ENCODE results near the gene IKZF3.
"Not testable (repeated sequence)": the region's sequence is repeated elsewhere in the genome, so short reads cannot be mapped to it uniquely, and the experiment has no call there.

The IKZF3 gene

DNA sequence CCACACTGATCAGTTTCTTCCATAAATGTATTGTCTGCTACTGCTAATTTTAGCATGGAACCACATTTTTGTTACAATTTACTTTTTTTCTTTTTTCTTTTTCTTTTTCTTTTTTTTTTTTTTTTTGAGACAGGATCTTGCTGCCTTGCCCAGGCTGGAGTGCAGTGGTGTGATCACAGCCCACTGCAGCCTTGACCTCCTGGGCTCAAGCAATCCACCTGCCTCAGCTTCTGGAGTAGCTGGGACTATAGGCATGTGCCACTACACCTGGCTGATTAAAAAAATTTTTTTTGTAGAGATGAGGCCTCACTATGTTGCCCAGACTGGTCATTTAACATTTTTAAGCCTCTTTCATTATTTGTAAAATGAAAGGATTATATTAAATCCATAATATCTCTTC lies 23.0 kb upstream of the IKZF3 start:
- H3K4me3 ChIP-seq (IDR thresholded peaks at IDR 0.05; ENCODE audit: insufficient read depth, low read depth, low read length) = no peak overlapping the region
- H3K27ac ChIP-seq = no peak overlapping the region
- no peaks in the 10 kb centered on the region for H3K27me3 ChIP-seq (ENCODE audit: insufficient read depth, low read depth)
- no peaks in the 10 kb centered on the region for H3K4me1 ChIP-seq (ENCODE audit: low read depth, poor library complexity, severe bottlenecking)
- TF ChIP-seq, protein P1, sequence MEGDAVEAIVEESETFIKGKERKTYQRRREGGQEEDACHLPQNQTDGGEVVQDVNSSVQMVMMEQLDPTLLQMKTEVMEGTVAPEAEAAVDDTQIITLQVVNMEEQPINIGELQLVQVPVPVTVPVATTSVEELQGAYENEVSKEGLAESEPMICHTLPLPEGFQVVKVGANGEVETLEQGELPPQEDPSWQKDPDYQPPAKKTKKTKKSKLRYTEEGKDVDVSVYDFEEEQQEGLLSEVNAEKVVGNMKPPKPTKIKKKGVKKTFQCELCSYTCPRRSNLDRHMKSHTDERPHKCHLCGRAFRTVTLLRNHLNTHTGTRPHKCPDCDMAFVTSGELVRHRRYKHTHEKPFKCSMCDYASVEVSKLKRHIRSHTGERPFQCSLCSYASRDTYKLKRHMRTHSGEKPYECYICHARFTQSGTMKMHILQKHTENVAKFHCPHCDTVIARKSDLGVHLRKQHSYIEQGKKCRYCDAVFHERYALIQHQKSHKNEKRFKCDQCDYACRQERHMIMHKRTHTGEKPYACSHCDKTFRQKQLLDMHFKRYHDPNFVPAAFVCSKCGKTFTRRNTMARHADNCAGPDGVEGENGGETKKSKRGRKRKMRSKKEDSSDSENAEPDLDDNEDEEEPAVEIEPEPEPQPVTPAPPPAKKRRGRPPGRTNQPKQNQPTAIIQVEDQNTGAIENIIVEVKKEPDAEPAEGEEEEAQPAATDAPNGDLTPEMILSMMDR (conservative IDR thresholded peaks at IDR 0.05; ENCODE audit: low read depth, low read length) = no peak
- H3K9ac ChIP-seq = no peak overlapping the region
- H4K20me1 ChIP-seq (ENCODE audit: insufficient read depth) = no peaks in the 10 kb centered on the region
- H2AFZ ChIP-seq (ENCODE audit: low read depth) = no peak overlapping the region
- no peak overlapping the region for H3K4me2 ChIP-seq
- no peaks in the 10 kb centered on the region for H3K79me2 ChIP-seq (ENCODE audit: insufficient read depth, low read depth)
- no peaks in the 10 kb centered on the region for H3K36me3 ChIP-seq (ENCODE audit: insufficient read depth)

DNA sequence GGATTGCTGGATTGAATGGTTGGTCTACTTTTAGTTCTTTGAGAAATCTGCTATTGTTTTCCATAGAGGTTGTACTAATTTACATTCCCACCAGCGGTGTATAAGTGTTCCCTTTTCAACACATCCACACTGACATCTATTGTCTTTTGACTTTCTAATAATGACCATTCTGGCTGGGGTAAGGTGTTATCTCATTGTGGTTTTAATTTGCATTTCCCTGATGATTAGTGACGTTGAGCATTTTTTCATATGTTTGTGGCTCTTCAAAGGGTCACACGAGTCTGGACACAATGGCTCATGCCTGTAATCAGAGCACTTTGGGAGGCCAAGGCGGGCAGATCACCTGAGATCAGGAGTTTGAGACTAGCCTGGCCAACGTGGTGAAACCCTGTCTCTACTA lies 22.0 kb upstream of the IKZF3 start:
- not testable (repeated sequence) for H4K20me1 ChIP-seq (ENCODE audit: insufficient read depth); H3K4me1 ChIP-seq (ENCODE audit: low read depth, poor library complexity, severe bottlenecking); H3K79me2 ChIP-seq (ENCODE audit: insufficient read depth, low read depth); H3K27ac ChIP-seq; H3K9ac ChIP-seq; H3K4me3 ChIP-seq (IDR thresholded peaks at IDR 0.05; ENCODE audit: insufficient read depth, low read depth, low read length); H2AFZ ChIP-seq (ENCODE audit: low read depth); H3K36me3 ChIP-seq (ENCODE audit: insufficient read depth); H3K4me2 ChIP-seq; H3K27me3 ChIP-seq (ENCODE audit: insufficient read depth, low read depth)

DNA sequence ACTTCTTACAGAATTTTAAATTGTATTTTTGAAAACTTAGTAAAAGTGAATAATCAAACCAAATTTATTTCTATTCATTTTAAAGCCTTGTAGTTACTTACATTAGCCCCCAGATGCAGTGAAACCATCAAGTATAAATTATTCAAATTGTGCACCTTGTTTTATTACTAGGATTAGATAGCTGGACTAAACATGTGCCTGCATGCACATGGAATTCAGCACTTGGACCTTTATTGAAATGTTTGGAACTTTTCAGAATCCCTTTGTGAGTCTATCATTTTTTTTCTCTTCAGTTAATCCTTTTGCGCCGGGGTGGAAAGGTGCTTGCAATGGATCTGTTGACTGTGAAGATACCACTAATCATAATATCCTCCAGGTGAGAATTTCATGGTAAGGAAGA lies 8.6 kb upstream of the IKZF3 start:
- H3K79me2 ChIP-seq (ENCODE audit: insufficient read depth, low read depth) = no peaks in the 10 kb centered on the region
- no peak overlapping the region for H2AFZ ChIP-seq (ENCODE audit: low read depth)
- H3K4me1 ChIP-seq (ENCODE audit: low read depth, poor library complexity, severe bottlenecking) = peaks cover 22% of the 10 kb centered on the region
- TF ChIP-seq, protein P1 (conservative IDR thresholded peaks at IDR 0.05; ENCODE audit: low read depth, low read length) = no peak
- H3K27me3 ChIP-seq (ENCODE audit: insufficient read depth, low read depth) = no peaks in the 10 kb centered on the region
- H3K4me3 ChIP-seq (IDR thresholded peaks at IDR 0.05; ENCODE audit: insufficient read depth, low read depth, low read length) = no peak overlapping the region
- H3K36me3 ChIP-seq (ENCODE audit: insufficient read depth) = no peaks in the 10 kb centered on the region
- H3K27ac ChIP-seq = no peak overlapping the region
- H3K4me2 ChIP-seq = no peak overlapping the region
- no peak overlapping the region for H3K9ac ChIP-seq
- no peaks in the 10 kb centered on the region for H4K20me1 ChIP-seq (ENCODE audit: insufficient read depth)

DNA sequence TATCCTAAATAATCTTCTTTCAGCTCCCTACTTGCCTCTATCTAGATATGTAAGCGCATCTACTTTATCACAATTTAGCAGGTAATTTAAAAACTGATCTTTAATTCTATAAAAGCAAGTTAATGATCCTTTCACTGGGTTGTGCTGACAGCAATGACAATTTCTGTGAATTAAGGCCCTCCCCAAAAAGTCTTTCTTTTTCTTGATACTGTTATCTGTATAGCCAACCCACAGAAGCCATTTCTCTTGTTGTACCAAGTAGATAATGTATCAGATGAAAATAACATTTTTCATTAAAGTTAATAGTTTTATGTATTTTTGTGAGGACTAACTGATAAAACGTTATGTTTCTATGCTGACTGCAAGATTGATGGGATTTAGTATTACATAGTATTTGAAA lies 7.7 kb upstream of the IKZF3 start:
- no peak overlapping the region for H3K27ac ChIP-seq
- H2AFZ ChIP-seq (ENCODE audit: low read depth) = no peak overlapping the region
- H3K4me2 ChIP-seq = no peak overlapping the region

DNA sequence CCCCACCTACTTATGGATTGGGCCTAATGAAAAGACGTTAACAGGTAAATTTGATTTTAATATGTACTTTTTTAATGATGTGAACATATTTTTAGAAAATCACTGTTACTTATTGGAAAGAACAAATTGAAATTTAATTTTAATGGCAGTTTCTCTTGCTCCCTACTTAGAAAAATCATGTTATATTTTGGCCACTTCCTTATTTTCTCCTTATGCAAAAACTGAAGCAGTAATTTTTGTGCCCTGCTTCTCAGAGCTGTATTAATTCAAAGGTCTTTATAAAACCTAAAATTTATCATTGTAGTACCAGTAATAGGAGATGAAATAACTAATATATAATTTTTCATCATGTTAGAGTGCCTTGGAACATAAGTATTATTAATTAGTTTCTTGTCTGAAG lies 6.7 kb upstream of the IKZF3 start:
- H3K27ac ChIP-seq = 0 out of 2 replicates have a peak overlapping the region, but pooled peaks have one; percentile 1
- no peak overlapping the region for H3K4me2 ChIP-seq

More for the DNA sequence above, 7.7 kb upstream of the IKZF3 start:
- TF ChIP-seq, protein P1 (conservative IDR thresholded peaks at IDR 0.05; ENCODE audit: low read depth, low read length) = no peak
- Histone ChIP-seq H4K20me1 (ENCODE audit: insufficient read depth) (no peaks in the 10 kb centered on the region), H3K9ac (no peak overlapping the region), H3K27me3 (ENCODE audit: insufficient read depth, low read depth) (no peaks in the 10 kb centered on the region), H3K4me3 (IDR thresholded peaks at IDR 0.05; ENCODE audit: insufficient read depth, low read depth, low read length) (no peak overlapping the region), H3K79me2 (ENCODE audit: insufficient read depth, low read depth) (no peaks in the 10 kb centered on the region), H3K36me3 (ENCODE audit: insufficient read depth) (no peaks in the 10 kb centered on the region), H3K4me1 (ENCODE audit: low read depth, poor library complexity, severe bottlenecking) (peaks cover 31% of the 10 kb centered on the region)

More for the DNA sequence above, 6.7 kb upstream of the IKZF3 start:
- Histone ChIP-seq H4K20me1 (ENCODE audit: insufficient read depth) (no peaks in the 10 kb centered on the region), H3K9ac (no peak overlapping the region), H3K79me2 (ENCODE audit: insufficient read depth, low read depth) (no peaks in the 10 kb centered on the region; the same call in 1 of the 2 replicates), H3K27me3 (ENCODE audit: insufficient read depth, low read depth) (no peaks in the 10 kb centered on the region), H3K4me3 (IDR thresholded peaks at IDR 0.05; ENCODE audit: insufficient read depth, low read depth, low read length) (no peak overlapping the region), H3K4me1 (ENCODE audit: low read depth, poor library complexity, severe bottlenecking) (peaks cover 41% of the 10 kb centered on the region), H2AFZ (ENCODE audit: low read depth) (no peak overlapping the region), H3K36me3 (ENCODE audit: insufficient read depth) (no peaks in the 10 kb centered on the region)
- TF ChIP-seq, protein P1 (conservative IDR thresholded peaks at IDR 0.05; ENCODE audit: low read depth, low read length) = no peak
